Measurements from ENCODE around the gene FDXR. TPM values are rescaled to one million over a fixed set of nuclear protein-coding genes. Genes with fewer than 3 reads are reported as not detected.

The FDXR gene
- 7.4 and 25.8 TPM in 2 replicates for total RNA-seq

GRCh38 chr17:74872313-74873036 lies at the start of gene FDXR:
Gene FDXR (minus strand): TSS chr17:74872994. CDS start chr17:74872944, 50 bp downstream.

GRCh38 chr17:74892974-74893911 lies 20.4 kb upstream of the FDXR start, which contains the start of gene FADS6:
Gene FADS6 (minus strand): TSS chr17:74893633. CDS start chr17:74893595, 38 bp downstream.

GRCh38 chr17:74859459-74860228 lies 13.2 kb downstream of the FDXR start, which contains the start of gene GRIN2C:
Gene GRIN2C (minus strand): TSS chr17:74859885. CDS start chr17:74855092, 4,793 bp downstream.

Other genes starting within 250 kb of the FDXR start
- not detected in 2 replicates for gene CD300E, start 249.3 kb downstream of the FDXR start, total RNA-seq
- not detected in 2 replicates for gene CD300LF, start 160.1 kb downstream of the FDXR start, total RNA-seq
- 1.1 and 5.8 TPM in 2 replicates for gene RAB37, start 135.7 kb downstream of the FDXR start, total RNA-seq
- 16.2 and 18.1 TPM in 2 replicates for gene NHERF1, start 124.4 kb downstream of the FDXR start, total RNA-seq
- 28.0 and 54.7 TPM in 2 replicates for gene NAT9, start 96.6 kb downstream of the FDXR start, total RNA-seq
- gene GRIN2C, start 13.1 kb downstream of the FDXR start, total RNA-seq = not detected in 2 replicates
- not detected in 2 replicates for gene FADS6, start 20.6 kb upstream of the FDXR start, total RNA-seq
- not detected in 2 replicates for gene USH1G, start 50.3 kb upstream of the FDXR start, total RNA-seq
- not detected in 2 replicates for gene OTOP2, start 51.3 kb upstream of the FDXR start, total RNA-seq
- not detected in 2 replicates for gene OTOP3, start 62.9 kb upstream of the FDXR start, total RNA-seq
- gene HID1, start 99.8 kb upstream of the FDXR start, total RNA-seq = 0.18 and 0.81 TPM in 2 replicates
- gene CDR2L, start 114.6 kb upstream of the FDXR start, total RNA-seq = 23.6 and 24.8 TPM in 2 replicates
- gene MRPL58, start 139.7 kb upstream of the FDXR start, total RNA-seq = 27.1 and 29.5 TPM in 2 replicates
- 271 and 283 TPM in 2 replicates for gene ATP5PD, start 174.0 kb upstream of the FDXR start, total RNA-seq
- gene KCTD2, start 174.2 kb upstream of the FDXR start, total RNA-seq = 12.8 and 24.3 TPM in 2 replicates
- 4.4 and 5.8 TPM in 2 replicates for gene SLC16A5, start 215.0 kb upstream of the FDXR start, total RNA-seq
- gene ARMC7, start 237.0 kb upstream of the FDXR start, total RNA-seq = 3.2 and 5.8 TPM in 2 replicates